Keratinocyte (primary cell): ENCODE results near the gene CHST10. TPM values are rescaled to one million over a fixed set of nuclear protein-coding genes. Genes with fewer than 3 reads are reported as not detected.

Experiments
- DNase-seq: peaks from one replicate; pipeline ENCODE4 v3.0.0-alpha.2; 2011; ENCODE audit warnings: low read depth, missing footprints, low spot score
- FAIRE-seq: peaks from 2 replicates; lab custom pipeline; 2011; peaks lifted over from hg19 to GRCh38; lab: Jason Lieb, UNC
- H2AFZ ChIP-seq: 2 replicates; pipeline ENCODE4 v1.6.0; 2012; ENCODE audit warnings: low read length, control low read depth, inconsistent platforms; ENCODE audit not compliant: control insufficient read depth
- H3K27ac ChIP-seq: 2 replicates; pipeline ENCODE4 v1.5.1; 2011; ENCODE audit warnings: low read length; ENCODE audit not compliant: control insufficient read depth, insufficient read depth
- H3K27me3 ChIP-seq: 3 replicates; pipeline ENCODE4 v1.6.0; 2011; ENCODE audit warnings: low read length; ENCODE audit not compliant: control insufficient read depth, insufficient read depth; ENCODE audit errors: extremely low read depth
- H3K36me3 ChIP-seq, 2 experiments: 2 replicates in 1 of 2; 3 replicates in 1 of 2; pipeline ENCODE4 v1.5.1; 2011; ENCODE audit warnings: low read length in 2 of 2, mild to moderate bottlenecking in 1 of 2; ENCODE audit not compliant: control insufficient read depth in 2 of 2, insufficient read depth in 2 of 2; ENCODE audit errors: extremely low read depth in 1 of 2
- H3K4me1 ChIP-seq: 3 replicates; pipeline ENCODE4 v1.5.1; 2011; ENCODE audit warnings: low read length; ENCODE audit not compliant: control insufficient read depth, insufficient read depth; ENCODE audit errors: extremely low read depth
- H3K4me2 ChIP-seq: 3 replicates; pipeline ENCODE4 v1.6.0; 2011; ENCODE audit warnings: low read depth, low read length; ENCODE audit not compliant: control insufficient read depth, insufficient read depth; ENCODE audit errors: extremely low read depth
- H3K4me3 ChIP-seq, 3 experiments: fragments of 200-600 bp in 1 of 3; sonication (generic) in 1 of 3; 2 replicates in 2 of 3; 3 replicates in 1 of 3; pipeline ENCODE4 v1.5.1; 2011 to 2016; ENCODE audit warnings: low read length in 3 of 3, mild to moderate bottlenecking in 3 of 3, control low read depth in 2 of 3, inconsistent platforms in 1 of 3, low read depth in 1 of 3, mixed read lengths in 1 of 3, mixed run types in 1 of 3, moderate library complexity in 1 of 3; ENCODE audit not compliant: control insufficient read depth in 2 of 3, insufficient read depth in 2 of 3; ENCODE audit errors: extremely low read depth in 1 of 3
- H3K79me2 ChIP-seq: 2 replicates; pipeline ENCODE4 v1.6.0; 2012; ENCODE audit warnings: low read length; ENCODE audit not compliant: control insufficient read depth, insufficient read depth
- H3K9ac ChIP-seq: 3 replicates; pipeline ENCODE4 v1.6.0; 2011; ENCODE audit warnings: low read length; ENCODE audit not compliant: control insufficient read depth, insufficient read depth; ENCODE audit errors: extremely low read depth
- H3K9me1 ChIP-seq: 3 replicates; pipeline ENCODE4 v1.6.0; 2011; ENCODE audit warnings: low read length; ENCODE audit not compliant: control insufficient read depth, insufficient read depth; ENCODE audit errors: extremely low read depth
- H3K9me3 ChIP-seq: 2 replicates; pipeline ENCODE4 v1.5.1; 2012; ENCODE audit warnings: low read depth, low read length; ENCODE audit not compliant: control insufficient read depth
- H4K20me1 ChIP-seq: 3 replicates; pipeline ENCODE4 v1.6.0; 2011; ENCODE audit warnings: low read length; ENCODE audit not compliant: control insufficient read depth, insufficient read depth; ENCODE audit errors: extremely low read depth
- EZH2 ChIP-seq: IDR thresholded peaks from one replicate; pipeline ENCODE4 v1.6.1; 2012; ENCODE audit warnings: inconsistent platforms, mild to moderate bottlenecking, low read length, moderate library complexity
- dilution Hi-C: fragments of 300-500 bp; cut with MboI; formaldehyde crosslinking; loops from one replicate; pipeline ENCODE4 v1.7.0; 2020; ENCODE audit warnings: low sequenced_read_pairs; ENCODE audit not compliant: extremely low pct_ligation_motif_present
- polyA plus RNA-seq, 5 experiments: library from polyadenylated mRNA; depleted of rRNA in 3 of 5; stranded (reverse) in 3 of 5; stranded (forward) in 1 of 5; unstranded in 1 of 5; fragments of >200 nt; gene quantifications; 1 replicate in 1 of 5; 2 replicates in 3 of 5; 3 replicates in 1 of 5; pipeline versions ENCODE4 v1.2.1 to v1.2.3, GENCODE V29; 2011 to 2012; ENCODE audit warnings: missing spikeins in 2 of 5, low read depth in 1 of 5, low replicate concordance in 1 of 5
- TF ChIP-seq, protein P1 (sequence below), 3 experiments: IDR thresholded peaks in 1 of 3; conservative IDR thresholded peaks in 1 of 3; optimal IDR thresholded peaks in 1 of 3; 2 replicates in 2 of 3; 3 replicates in 1 of 3; pipeline versions ENCODE3 to v1.5.1; 2011; ENCODE audit warnings: low read length in 3 of 3, mild to moderate bottlenecking in 3 of 3, moderate library complexity in 2 of 3, control low read depth in 1 of 3, inconsistent platforms in 1 of 3; ENCODE audit not compliant: insufficient read depth in 2 of 3; ENCODE audit errors: extremely low read depth in 1 of 3

Gene CHST10
- polyA plus RNA-seq, 1 donor (not counting 4 experiments of a cell fraction or from before 2014, with no cell fraction given) = 1.6 TPM

DNA sequence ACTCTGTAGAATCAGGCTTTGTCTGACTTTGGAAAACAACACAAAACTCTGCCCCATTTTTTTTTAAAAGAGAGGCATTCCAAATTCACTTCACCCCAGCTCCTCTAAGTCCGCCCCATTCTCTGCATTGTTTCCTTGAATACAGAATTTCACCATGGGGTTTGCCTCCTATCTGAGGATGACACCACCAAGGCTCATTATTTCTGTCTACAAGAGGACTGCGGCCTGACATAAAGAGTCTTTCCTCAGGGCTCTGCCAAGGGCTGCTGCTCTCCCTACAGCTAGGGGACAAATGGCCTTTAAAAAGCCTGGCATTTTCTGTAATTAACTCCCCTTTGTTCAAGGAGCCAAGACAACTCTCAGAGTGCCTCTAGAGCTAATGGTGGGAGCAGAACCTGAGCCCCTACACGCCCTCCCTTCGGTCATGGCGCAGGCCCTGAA lies 4.6 kb downstream of the CHST10 start:
- Histone ChIP-seq H2AFZ (no peak overlapping the region), H3K79me2 (no peaks in the 10 kb centered on the region), H3K4me2 (no peak overlapping the region), H3K4me3 (no peak overlapping the region), H3K27ac (no peak overlapping the region), H3K36me3 (no peaks in the 10 kb centered on the region), H3K9me3 (no peaks in the 10 kb centered on the region), H4K20me1 (no peaks in the 10 kb centered on the region), H3K27me3 (peaks cover 9% of the 10 kb centered on the region), H3K4me1 (peaks cover 5% of the 10 kb centered on the region), H3K9me1 (no peaks in the 10 kb centered on the region), H3K9ac (no peak overlapping the region)
- dilution Hi-C loops = no loop called here
- TF ChIP-seq EZH2 = no peak
- TF ChIP-seq, protein P1, sequence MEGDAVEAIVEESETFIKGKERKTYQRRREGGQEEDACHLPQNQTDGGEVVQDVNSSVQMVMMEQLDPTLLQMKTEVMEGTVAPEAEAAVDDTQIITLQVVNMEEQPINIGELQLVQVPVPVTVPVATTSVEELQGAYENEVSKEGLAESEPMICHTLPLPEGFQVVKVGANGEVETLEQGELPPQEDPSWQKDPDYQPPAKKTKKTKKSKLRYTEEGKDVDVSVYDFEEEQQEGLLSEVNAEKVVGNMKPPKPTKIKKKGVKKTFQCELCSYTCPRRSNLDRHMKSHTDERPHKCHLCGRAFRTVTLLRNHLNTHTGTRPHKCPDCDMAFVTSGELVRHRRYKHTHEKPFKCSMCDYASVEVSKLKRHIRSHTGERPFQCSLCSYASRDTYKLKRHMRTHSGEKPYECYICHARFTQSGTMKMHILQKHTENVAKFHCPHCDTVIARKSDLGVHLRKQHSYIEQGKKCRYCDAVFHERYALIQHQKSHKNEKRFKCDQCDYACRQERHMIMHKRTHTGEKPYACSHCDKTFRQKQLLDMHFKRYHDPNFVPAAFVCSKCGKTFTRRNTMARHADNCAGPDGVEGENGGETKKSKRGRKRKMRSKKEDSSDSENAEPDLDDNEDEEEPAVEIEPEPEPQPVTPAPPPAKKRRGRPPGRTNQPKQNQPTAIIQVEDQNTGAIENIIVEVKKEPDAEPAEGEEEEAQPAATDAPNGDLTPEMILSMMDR (optimal IDR thresholded peaks at IDR 0.05 in 1 of 3, IDR thresholded peaks at IDR 0.05 in 1 of 3, conservative IDR thresholded peaks at IDR 0.05 in 1 of 3; ENCODE audit: extremely low read depth in 1 of 3, insufficient read depth in 2 of 3, low read length in 3 of 3) = no peak
- no peak for DNase-seq
- no peak for FAIRE-seq

DNA sequence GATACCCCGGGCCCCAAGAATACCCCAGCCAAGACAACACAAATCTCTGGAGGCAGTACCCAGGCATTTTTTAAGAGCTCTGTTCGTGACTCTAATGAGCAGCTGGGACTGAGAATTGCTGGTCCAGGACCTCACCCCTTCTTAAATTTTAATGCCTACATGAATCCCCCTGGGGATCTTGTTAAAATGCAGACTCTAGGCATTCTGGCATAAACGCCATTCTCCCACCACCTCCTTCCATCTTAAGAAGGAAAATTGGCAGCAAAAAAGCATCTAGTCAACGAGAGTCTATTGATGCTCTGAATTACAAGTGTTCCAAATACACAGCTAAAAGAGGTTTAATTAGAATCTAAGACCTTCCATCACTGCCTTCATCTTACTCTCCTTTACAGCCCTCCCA lies 5.0 kb downstream of the CHST10 start:
- no peak for FAIRE-seq

More for the DNA sequence above, 5.0 kb downstream of the CHST10 start:
- peaks cover 5% of the 10 kb centered on the region for H3K4me1 ChIP-seq
- no peak overlapping the region for H3K27ac ChIP-seq
- H3K36me3 ChIP-seq = no peaks in the 10 kb centered on the region
- DNase-seq = no peak
- no peak overlapping the region for H3K4me2 ChIP-seq
- H3K27me3 ChIP-seq = peaks cover 9% of the 10 kb centered on the region
- no peak overlapping the region for H3K4me3 ChIP-seq
- dilution Hi-C loops = no loop called here
- H3K79me2 ChIP-seq = no peaks in the 10 kb centered on the region
- no peak overlapping the region for H3K9ac ChIP-seq
- H3K9me3 ChIP-seq = no peaks in the 10 kb centered on the region
- H2AFZ ChIP-seq = no peak overlapping the region
- TF ChIP-seq, protein P1 (optimal IDR thresholded peaks at IDR 0.05 in 1 of 3, IDR thresholded peaks at IDR 0.05 in 1 of 3, conservative IDR thresholded peaks at IDR 0.05 in 1 of 3; ENCODE audit: extremely low read depth in 1 of 3, insufficient read depth in 2 of 3, low read length in 3 of 3) = no peak
- TF ChIP-seq EZH2 = no peak
- no peaks in the 10 kb centered on the region for H4K20me1 ChIP-seq
- H3K9me1 ChIP-seq = no peaks in the 10 kb centered on the region
